ENCODE results near the gene LRRC42. TPM values are rescaled to one million over a fixed set of nuclear protein-coding genes. Genes with fewer than 3 reads are reported as not detected.

LRRC42 gene
- total and polyA plus RNA-seq, 9 donors: 14.5 to 29.1 (median 20.8) TPM

GRCh38 chr1:53899708-53900107 is 46.4 kb upstream of the LRRC42 start:
- no peak overlapping the region for H3K27ac ChIP-seq
- H3K4me3 ChIP-seq: no peak overlapping the region
- WGBS, 3 donors: 68 to 82% (median 68%) methylated on average over 3 of the region's 3 CpGs
- TF ChIP-seq, protein P1, sequence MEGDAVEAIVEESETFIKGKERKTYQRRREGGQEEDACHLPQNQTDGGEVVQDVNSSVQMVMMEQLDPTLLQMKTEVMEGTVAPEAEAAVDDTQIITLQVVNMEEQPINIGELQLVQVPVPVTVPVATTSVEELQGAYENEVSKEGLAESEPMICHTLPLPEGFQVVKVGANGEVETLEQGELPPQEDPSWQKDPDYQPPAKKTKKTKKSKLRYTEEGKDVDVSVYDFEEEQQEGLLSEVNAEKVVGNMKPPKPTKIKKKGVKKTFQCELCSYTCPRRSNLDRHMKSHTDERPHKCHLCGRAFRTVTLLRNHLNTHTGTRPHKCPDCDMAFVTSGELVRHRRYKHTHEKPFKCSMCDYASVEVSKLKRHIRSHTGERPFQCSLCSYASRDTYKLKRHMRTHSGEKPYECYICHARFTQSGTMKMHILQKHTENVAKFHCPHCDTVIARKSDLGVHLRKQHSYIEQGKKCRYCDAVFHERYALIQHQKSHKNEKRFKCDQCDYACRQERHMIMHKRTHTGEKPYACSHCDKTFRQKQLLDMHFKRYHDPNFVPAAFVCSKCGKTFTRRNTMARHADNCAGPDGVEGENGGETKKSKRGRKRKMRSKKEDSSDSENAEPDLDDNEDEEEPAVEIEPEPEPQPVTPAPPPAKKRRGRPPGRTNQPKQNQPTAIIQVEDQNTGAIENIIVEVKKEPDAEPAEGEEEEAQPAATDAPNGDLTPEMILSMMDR (IDR thresholded peaks at IDR 0.05): no peak
- TF ChIP-seq EP300 (IDR thresholded peaks at IDR 0.05) (no peak), POLR2A (IDR thresholded peaks at IDR 0.05) (no peak)
- no peaks in the 10 kb centered on the region for H3K9me3 ChIP-seq
- intact Hi-C loops (cut with DNase I): loop anchor here in 1 of 4 donors (5.0 kb wide), 1 partner anchor 48 kb away; the partner anchor contains the start of genes IFT25 and LRRC42
- H3K27me3 ChIP-seq: no peaks in the 10 kb centered on the region
- DNase-seq: no peak
- peaks cover 5% of the 10 kb centered on the region for H3K4me1 ChIP-seq (ENCODE audit: insufficient read depth)
- no peaks in the 10 kb centered on the region for H3K36me3 ChIP-seq

DNA sequence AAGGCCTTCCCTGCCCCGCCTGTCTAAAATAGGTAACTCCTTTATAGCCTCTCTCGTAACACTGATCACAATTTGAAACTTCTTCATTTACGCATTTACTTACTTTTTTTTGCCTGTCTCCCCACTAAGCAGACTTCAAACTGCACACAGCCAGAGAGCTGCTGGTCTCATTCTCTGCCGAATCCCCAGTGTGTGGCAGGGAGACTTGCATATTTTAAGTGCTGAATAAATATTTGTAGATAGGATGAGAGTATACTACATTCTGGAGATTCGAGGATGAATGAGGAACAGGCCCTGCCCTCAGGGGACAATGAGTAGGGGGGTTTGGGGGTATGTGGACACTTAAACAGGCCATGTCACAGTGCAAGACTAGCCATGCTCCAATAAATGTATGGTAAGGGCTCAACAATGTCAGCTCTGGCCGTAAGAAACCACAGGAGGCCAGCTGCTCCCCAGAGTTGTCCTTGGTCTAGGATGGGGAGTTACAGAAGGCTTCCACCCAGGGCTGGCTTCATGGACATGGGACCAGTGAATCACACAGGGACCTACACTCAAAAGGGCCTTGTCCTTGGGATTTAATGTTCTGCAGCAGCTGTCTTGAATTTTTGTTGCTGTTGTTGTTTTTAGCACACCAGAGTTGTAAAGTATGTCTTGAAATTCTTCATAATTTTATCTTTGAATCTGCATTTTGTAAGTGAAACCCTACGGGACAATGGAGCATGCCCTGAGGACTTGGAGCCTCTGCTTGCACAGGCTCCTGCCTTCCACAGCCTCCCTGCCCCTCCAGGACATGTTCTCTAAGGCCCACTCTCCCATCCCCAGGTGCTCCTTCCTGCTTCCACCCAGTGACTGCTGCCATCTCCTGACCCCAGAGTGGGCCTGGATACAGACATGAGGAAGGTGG is 43.7 kb upstream of the LRRC42 start:
- no peaks in the 10 kb centered on the region for H3K9me3 ChIP-seq
- H3K36me3 ChIP-seq: no peaks in the 10 kb centered on the region
- 54 to 57% (median 57%) methylated on average over 7 of the region's 7 CpGs for WGBS, 3 donors
- H3K27ac ChIP-seq: no peak overlapping the region
- TF ChIP-seq, protein P1 (IDR thresholded peaks at IDR 0.05): no peak
- no peak for TF ChIP-seq EP300 (IDR thresholded peaks at IDR 0.05)
- TF ChIP-seq POLR2A (IDR thresholded peaks at IDR 0.05): no peak
- no peaks in the 10 kb centered on the region for H3K27me3 ChIP-seq
- intact Hi-C loops (cut with DNase I): no loop called here
- H3K4me3 ChIP-seq: no peak overlapping the region
- no peak for DNase-seq
- peaks cover 2% of the 10 kb centered on the region for H3K4me1 ChIP-seq (ENCODE audit: insufficient read depth)

- H3K4me1 ChIP-seq (ENCODE audit: insufficient read depth): no peaks in the 10 kb centered on the region
- no peak overlapping the region for H3K4me3 ChIP-seq
- H3K9me3 ChIP-seq: no peaks in the 10 kb centered on the region
- no peak for TF ChIP-seq POLR2A (IDR thresholded peaks at IDR 0.05)
- TF ChIP-seq, protein P1 (IDR thresholded peaks at IDR 0.05): no peak
- TF ChIP-seq EP300 (IDR thresholded peaks at IDR 0.05): no peak
- no peaks in the 10 kb centered on the region for H3K27me3 ChIP-seq
- H3K27ac ChIP-seq: no peak overlapping the region
- H3K36me3 ChIP-seq: no peaks in the 10 kb centered on the region
- DNase-seq: no peak
- intact Hi-C loops (cut with DNase I): no loop called here
- 92 to 95% (median 93%) methylated on average over 8 of the region's 8 CpGs for WGBS, 3 donors
Measured at GRCh38 chr1:53905509-53905908, 40.6 kb upstream of the LRRC42 start.

- Histone ChIP-seq H3K9me3 (no peaks in the 10 kb centered on the region), H3K27me3 (no peaks in the 10 kb centered on the region), H3K4me3 (no peak overlapping the region), H3K27ac (no peak overlapping the region), H3K4me1 (ENCODE audit: insufficient read depth) (no peaks in the 10 kb centered on the region), H3K36me3 (no peaks in the 10 kb centered on the region)
- no peak for TF ChIP-seq POLR2A (IDR thresholded peaks at IDR 0.05)
- no peak for TF ChIP-seq EP300 (IDR thresholded peaks at IDR 0.05)
- TF ChIP-seq, protein P1 (IDR thresholded peaks at IDR 0.05): no peak
- no peak for DNase-seq
- WGBS, 3 donors: 93 to 96% (median 95%) methylated on average over 4 of the region's 4 CpGs
- intact Hi-C loops (cut with DNase I): no loop called here
Measured at GRCh38 chr1:53906121-53906520, 40.0 kb upstream of the LRRC42 start.

All from ovary (tissue), 9 donors.